Calu3 (cell line): Measurements from ENCODE around the gene GREM2. TPM values are rescaled to one million over a fixed set of nuclear protein-coding genes. Genes with fewer than 3 reads are reported as not detected.

Experiments used
- BruUV-seq: library from RNA; stranded (reverse); fragments of 400-500 nt; replicated peaks from 2 replicates; lab custom pipeline; 2021; lab: Mats Ljungman, UMichigan
- CTCF ChIA-PET: fragments of 300-600 bp; sonication (Branson Sonifier 250); formaldehyde crosslinking; loops from one replicate; lab custom pipeline; 2022; ENCODE audit warnings: antibody characterized with exemption; lab: Charles Lee
- DNase-seq: peaks from one replicate; pipeline ENCODE4 v3.0.0; 2022
- H3K27ac Mint-ChIP-seq: one replicate; pipeline ENCODE4 v1.8.0; 2022; ENCODE audit warnings: mixed read lengths; ENCODE audit not compliant: unreplicated experiment
- H3K27me3 Mint-ChIP-seq: one replicate; pipeline ENCODE4 v1.8.0; 2022; ENCODE audit warnings: mixed read lengths; ENCODE audit not compliant: unreplicated experiment
- H3K36me3 Mint-ChIP-seq: one replicate; pipeline ENCODE4 v1.8.0; 2022; ENCODE audit warnings: mild to moderate bottlenecking, moderate library complexity, mixed read lengths; ENCODE audit not compliant: insufficient read depth, unreplicated experiment
- H3K4me1 Mint-ChIP-seq: one replicate; pipeline ENCODE4 v1.8.0; 2022; ENCODE audit warnings: mild to moderate bottlenecking, low read depth, mixed read lengths; ENCODE audit not compliant: unreplicated experiment
- H3K4me3 Mint-ChIP-seq: one replicate; pipeline ENCODE4 v1.8.0; 2022; ENCODE audit warnings: mild to moderate bottlenecking, low read depth, moderate library complexity, mixed read lengths; ENCODE audit not compliant: unreplicated experiment
- H3K9me3 Mint-ChIP-seq: one replicate; pipeline ENCODE4 v1.8.0; 2022; ENCODE audit warnings: low read depth, mixed read lengths; ENCODE audit not compliant: unreplicated experiment
- intact Hi-C: fragments of 100-400 bp; cut with micrococcal nuclease; formaldehyde crosslinking; loops from one replicate; pipeline ENCODE4 v1.10.0; 2022; ENCODE audit not compliant: unreplicated experiment
- total RNA-seq: library from RNA; stranded (reverse); gene quantifications from 2 replicates; pipeline ENCODE4 v1.2.3, GENCODE V29; 2022
- TF ChIP-seq, protein P1 (sequence below): fragments of 200-600 bp; IDR thresholded peaks from one replicate; pipeline ENCODE4 v1.8.0; 2022; ENCODE audit warnings: antibody characterized with exemption; ENCODE audit not compliant: unreplicated experiment

Gene GREM2
- total RNA-seq, 1 experiment from 2014 or later = not detected

DNA sequence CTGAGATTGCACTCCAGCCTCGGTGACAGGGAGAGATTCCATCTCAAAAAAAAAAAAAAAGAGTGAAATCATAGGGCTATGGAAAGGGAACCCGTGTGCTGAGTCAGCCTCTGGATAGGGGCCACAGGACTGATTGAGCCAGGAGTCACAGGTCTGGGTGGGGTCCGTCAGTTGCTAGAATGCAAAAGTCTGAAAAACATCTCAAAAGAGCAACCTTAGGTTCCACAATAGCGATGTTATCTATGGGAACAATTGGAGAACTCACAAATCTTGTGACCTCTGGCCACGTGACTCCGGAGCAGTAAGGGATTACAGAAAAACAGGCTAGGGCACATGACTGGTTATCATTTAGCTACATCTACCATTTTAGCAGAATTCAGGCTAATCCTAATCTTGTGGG is 32.8 kb upstream of the GREM2 start:
- no peak for DNase-seq
- CTCF ChIA-PET = no interaction called here
- H3K27me3 Mint-ChIP-seq = no peaks in the 10 kb centered on the region
- no peaks in the 10 kb centered on the region for H3K9me3 Mint-ChIP-seq
- H3K27ac Mint-ChIP-seq = no peak overlapping the region
- BruUV-seq = no TSS peak
- H3K36me3 Mint-ChIP-seq = no peaks in the 10 kb centered on the region
- no peaks in the 10 kb centered on the region for H3K4me1 Mint-ChIP-seq
- no peak overlapping the region for H3K4me3 Mint-ChIP-seq
- intact Hi-C loops = no loop called here
- TF ChIP-seq, protein P1, sequence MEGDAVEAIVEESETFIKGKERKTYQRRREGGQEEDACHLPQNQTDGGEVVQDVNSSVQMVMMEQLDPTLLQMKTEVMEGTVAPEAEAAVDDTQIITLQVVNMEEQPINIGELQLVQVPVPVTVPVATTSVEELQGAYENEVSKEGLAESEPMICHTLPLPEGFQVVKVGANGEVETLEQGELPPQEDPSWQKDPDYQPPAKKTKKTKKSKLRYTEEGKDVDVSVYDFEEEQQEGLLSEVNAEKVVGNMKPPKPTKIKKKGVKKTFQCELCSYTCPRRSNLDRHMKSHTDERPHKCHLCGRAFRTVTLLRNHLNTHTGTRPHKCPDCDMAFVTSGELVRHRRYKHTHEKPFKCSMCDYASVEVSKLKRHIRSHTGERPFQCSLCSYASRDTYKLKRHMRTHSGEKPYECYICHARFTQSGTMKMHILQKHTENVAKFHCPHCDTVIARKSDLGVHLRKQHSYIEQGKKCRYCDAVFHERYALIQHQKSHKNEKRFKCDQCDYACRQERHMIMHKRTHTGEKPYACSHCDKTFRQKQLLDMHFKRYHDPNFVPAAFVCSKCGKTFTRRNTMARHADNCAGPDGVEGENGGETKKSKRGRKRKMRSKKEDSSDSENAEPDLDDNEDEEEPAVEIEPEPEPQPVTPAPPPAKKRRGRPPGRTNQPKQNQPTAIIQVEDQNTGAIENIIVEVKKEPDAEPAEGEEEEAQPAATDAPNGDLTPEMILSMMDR = no peak

DNA sequence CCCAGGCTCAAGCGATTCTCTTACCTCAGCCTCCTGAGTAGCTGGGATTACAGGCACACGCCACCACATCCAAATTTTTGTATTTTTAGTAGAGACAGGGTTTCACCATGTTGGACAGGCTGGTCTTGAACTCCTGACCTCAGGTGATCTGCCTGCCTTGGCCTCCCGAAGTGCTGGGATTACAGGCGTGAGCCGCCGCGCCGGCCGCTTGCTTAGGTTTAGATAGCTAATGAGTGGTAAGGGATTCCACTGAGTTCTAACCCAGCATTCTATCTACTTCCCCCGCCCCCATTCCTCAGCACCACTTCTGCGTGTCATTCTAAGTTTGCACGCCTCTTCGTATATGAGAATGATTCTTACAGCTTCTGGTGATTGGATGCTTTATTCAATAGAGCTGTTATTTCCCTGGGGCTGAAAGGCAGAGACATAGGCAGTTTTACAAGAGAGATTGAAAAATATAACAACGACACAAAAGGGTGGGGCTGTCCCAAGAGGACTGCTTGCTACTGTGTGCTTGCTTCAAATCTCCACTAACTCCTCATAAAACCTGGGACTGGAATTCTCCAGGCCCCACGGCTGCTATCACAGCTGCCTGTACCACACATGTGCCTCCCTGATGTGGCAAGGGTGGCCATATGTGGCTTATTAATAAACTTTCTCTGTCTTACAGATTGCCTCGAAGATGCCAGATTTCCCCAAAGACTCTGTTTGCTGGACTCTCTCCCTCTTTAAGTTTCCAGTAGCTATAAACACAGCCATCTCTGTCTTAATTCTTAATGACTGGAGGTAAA is 23.7 kb upstream of the GREM2 start:
- Mint-ChIP-seq H3K27me3 (peaks cover 21% of the 10 kb centered on the region), H3K4me3 (no peak overlapping the region), H3K9me3 (no peaks in the 10 kb centered on the region), H3K4me1 (no peaks in the 10 kb centered on the region), H3K27ac (no peak overlapping the region), H3K36me3 (no peaks in the 10 kb centered on the region)
- CTCF ChIA-PET = interaction anchor here (0.6 kb wide), 1 partner anchor 1461 kb away, joined by 3 read pairs; no protein-coding TSS in a partner anchor
- no peak for DNase-seq
- TF ChIP-seq, protein P1 = no peak
- intact Hi-C loops = no loop called here
- BruUV-seq = no TSS peak

DNA sequence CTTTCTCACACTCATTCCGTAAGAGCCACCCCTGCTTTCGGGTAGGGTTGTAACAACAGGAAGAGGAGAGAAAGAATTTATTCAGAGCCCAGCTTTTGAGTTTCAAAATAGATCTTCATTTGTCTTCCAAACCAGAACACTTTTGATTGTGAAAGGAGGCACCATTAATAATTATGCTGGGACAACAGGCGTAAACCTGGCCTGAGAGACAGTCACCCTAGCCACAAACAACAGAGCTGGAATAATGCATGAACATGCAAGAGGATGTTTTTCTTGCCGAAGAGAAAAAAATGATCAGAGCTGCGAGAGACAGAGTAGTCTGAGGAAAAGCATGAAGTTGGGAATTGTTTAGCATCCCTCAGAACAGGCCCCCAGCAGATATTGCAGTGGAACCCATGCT is 18.5 kb upstream of the GREM2 start:
- intact Hi-C loops = no loop called here
- H3K36me3 Mint-ChIP-seq = no peaks in the 10 kb centered on the region
- TF ChIP-seq, protein P1 = no peak
- no peak overlapping the region for H3K4me3 Mint-ChIP-seq
- peaks cover 21% of the 10 kb centered on the region for H3K27me3 Mint-ChIP-seq
- CTCF ChIA-PET = no interaction called here
- no peaks in the 10 kb centered on the region for H3K9me3 Mint-ChIP-seq
- no peaks in the 10 kb centered on the region for H3K4me1 Mint-ChIP-seq
- no peak overlapping the region for H3K27ac Mint-ChIP-seq
- DNase-seq = no peak
- BruUV-seq = no TSS peak

DNA sequence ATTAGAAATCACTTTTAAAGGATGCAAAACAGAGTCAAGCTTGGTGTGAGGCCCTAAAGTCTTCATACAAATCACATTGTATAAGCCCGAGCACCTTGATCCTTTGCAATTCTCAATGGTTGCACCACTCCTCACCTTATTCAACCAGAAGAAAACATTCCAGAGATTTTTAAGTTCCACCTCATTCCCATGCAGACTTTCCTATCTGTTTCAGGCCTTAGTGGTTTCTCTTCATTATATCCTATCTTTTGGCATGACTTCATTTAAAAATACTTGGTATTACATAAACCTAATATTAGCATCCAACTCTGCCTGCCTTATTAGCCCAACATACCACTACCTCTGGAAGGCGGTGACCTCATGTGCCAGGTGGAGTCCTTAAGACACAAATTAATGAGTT is 9.3 kb upstream of the GREM2 start:
- CTCF ChIA-PET = no interaction called here
- TF ChIP-seq, protein P1 = no peak
- Mint-ChIP-seq H3K9me3 (no peaks in the 10 kb centered on the region), H3K27ac (no peak overlapping the region), H3K4me1 (no peaks in the 10 kb centered on the region), H3K4me3 (no peak overlapping the region), H3K27me3 (no peaks in the 10 kb centered on the region), H3K36me3 (no peaks in the 10 kb centered on the region)
- intact Hi-C loops = no loop called here
- DNase-seq = no peak
- BruUV-seq = no TSS peak
